SK-N-SH treated with all-trans-retinoic acid at 6 μM for 48 hours (cell line): Measurements from ENCODE around the gene ANO10.
"Not testable (repeated sequence)": the region's sequence is repeated elsewhere in the genome, so short reads cannot be mapped to it uniquely, and the experiment has no call there.

Source experiments
- ATAC-seq: fragments of 200-7000 bp; cut with Tn5 transposase; 3 replicates; pipeline ENCODE4 v1.9.1; 2020; ENCODE audit warnings: mild to moderate bottlenecking, moderate library complexity
- ARNTL ChIP-seq: fragments of 450-650 bp; formaldehyde crosslinking; IDR thresholded peaks from 2 replicates; pipeline ENCODE4 v1.5.0; 2020; ENCODE audit warnings: low read depth, mild to moderate bottlenecking, moderate library complexity, borderline replicate concordance
- BACH2 ChIP-seq: fragments of 250-450 bp; sonication (Bioruptor Pico); IDR thresholded peaks from 2 replicates; pipeline ENCODE4 v1.9.0; 2021; ENCODE audit warnings: mild to moderate bottlenecking, borderline replicate concordance
- CSDC2 ChIP-seq: fragments of 250-450 bp; sonication (Bioruptor Pico); IDR thresholded peaks from 2 replicates; pipeline ENCODE4 v1.5.0; 2020; ENCODE audit warnings: mild to moderate bottlenecking, moderate library complexity
- ISL1 ChIP-seq: fragments of 250-450 bp; sonication (Bioruptor Pico); IDR thresholded peaks from 2 replicates; pipeline ENCODE4 v2.1.2; 2022; ENCODE audit warnings: mild to moderate bottlenecking, moderate library complexity
- OSR1 ChIP-seq: fragments of 250-450 bp; sonication (Bioruptor Pico); IDR thresholded peaks from 2 replicates; pipeline ENCODE4 v1.8.0; 2022; ENCODE audit warnings: moderate library complexity, mild to moderate bottlenecking, inconsistent platforms
- PPARA ChIP-seq: fragments of 250-450 bp; sonication (Bioruptor Pico); IDR thresholded peaks from 2 replicates; pipeline ENCODE4 v1.5.0; 2020; ENCODE audit warnings: mild to moderate bottlenecking, borderline replicate concordance
- RARB ChIP-seq: fragments of 250-450 bp; sonication (Bioruptor Pico); IDR thresholded peaks from 2 replicates; pipeline ENCODE4 v1.8.0; 2021; ENCODE audit warnings: mild to moderate bottlenecking, moderate library complexity
- SNAI2 ChIP-seq: fragments of 250-450 bp; sonication (Bioruptor Pico); IDR thresholded peaks from 2 replicates; pipeline ENCODE4 v1.5.0; 2020; ENCODE audit warnings: mild to moderate bottlenecking, moderate library complexity
- ZFP3 ChIP-seq: fragments of 250-450 bp; sonication (Bioruptor Pico); IDR thresholded peaks from 2 replicates; pipeline ENCODE4 v1.5.0; 2020; ENCODE audit warnings: mild to moderate bottlenecking, moderate library complexity
- ZFP30 ChIP-seq: fragments of 450-650 bp; formaldehyde crosslinking; IDR thresholded peaks from 2 replicates; pipeline ENCODE4 v1.5.0; 2022; ENCODE audit warnings: mild to moderate bottlenecking, moderate library complexity
- ZNF565 ChIP-seq: fragments of 450-650 bp; formaldehyde crosslinking; conservative IDR thresholded peaks from 2 replicates; pipeline ENCODE4 v1.5.0; 2020; ENCODE audit warnings: low read depth, mild to moderate bottlenecking, moderate library complexity
- ZNF70 ChIP-seq: fragments of 450-650 bp; formaldehyde crosslinking; IDR thresholded peaks from 2 replicates; pipeline ENCODE4 v1.5.0; 2020; ENCODE audit warnings: mild to moderate bottlenecking, moderate library complexity
- ZNF8 ChIP-seq: fragments of 450-650 bp; formaldehyde crosslinking; IDR thresholded peaks from 2 replicates; pipeline ENCODE4 v1.5.0; 2020; ENCODE audit warnings: mild to moderate bottlenecking, moderate library complexity
- TF ChIP-seq, protein P1 (sequence below): fragments of 250-450 bp; sonication (Bioruptor Pico); IDR thresholded peaks from 2 replicates; pipeline ENCODE4 v1.8.0; 2021; ENCODE audit warnings: low read depth, mild to moderate bottlenecking, moderate library complexity, borderline replicate concordance
- TF ChIP-seq, protein P2 (sequence below): fragments of 250-450 bp; sonication (Bioruptor Pico); IDR thresholded peaks from 2 replicates; pipeline ENCODE4 v1.8.0; 2020; ENCODE audit warnings: mild to moderate bottlenecking, moderate library complexity, borderline replicate concordance
- TF ChIP-seq, protein P3 (sequence below): fragments of 250-450 bp; sonication (Bioruptor Pico); IDR thresholded peaks from 2 replicates; pipeline ENCODE4 v1.5.1; 2021; ENCODE audit warnings: mild to moderate bottlenecking, moderate library complexity

ANO10 gene

GRCh38 chr3:43582866-43583265 lies 38.9 kb downstream of the ANO10 start:
- TF ChIP-seq, protein P1, sequence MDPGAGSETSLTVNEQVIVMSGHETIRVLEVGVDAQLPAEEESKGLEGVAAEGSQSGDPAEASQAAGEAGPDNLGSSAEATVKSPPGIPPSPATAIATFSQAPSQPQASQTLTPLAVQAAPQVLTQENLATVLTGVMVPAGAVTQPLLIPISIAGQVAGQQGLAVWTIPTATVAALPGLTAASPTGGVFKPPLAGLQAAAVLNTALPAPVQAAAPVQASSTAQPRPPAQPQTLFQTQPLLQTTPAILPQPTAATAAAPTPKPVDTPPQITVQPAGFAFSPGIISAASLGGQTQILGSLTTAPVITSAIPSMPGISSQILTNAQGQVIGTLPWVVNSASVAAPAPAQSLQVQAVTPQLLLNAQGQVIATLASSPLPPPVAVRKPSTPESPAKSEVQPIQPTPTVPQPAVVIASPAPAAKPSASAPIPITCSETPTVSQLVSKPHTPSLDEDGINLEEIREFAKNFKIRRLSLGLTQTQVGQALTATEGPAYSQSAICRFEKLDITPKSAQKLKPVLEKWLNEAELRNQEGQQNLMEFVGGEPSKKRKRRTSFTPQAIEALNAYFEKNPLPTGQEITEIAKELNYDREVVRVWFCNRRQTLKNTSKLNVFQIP (CRISPR knock-in tag), result no peak
- TF ChIP-seq, protein P2, sequence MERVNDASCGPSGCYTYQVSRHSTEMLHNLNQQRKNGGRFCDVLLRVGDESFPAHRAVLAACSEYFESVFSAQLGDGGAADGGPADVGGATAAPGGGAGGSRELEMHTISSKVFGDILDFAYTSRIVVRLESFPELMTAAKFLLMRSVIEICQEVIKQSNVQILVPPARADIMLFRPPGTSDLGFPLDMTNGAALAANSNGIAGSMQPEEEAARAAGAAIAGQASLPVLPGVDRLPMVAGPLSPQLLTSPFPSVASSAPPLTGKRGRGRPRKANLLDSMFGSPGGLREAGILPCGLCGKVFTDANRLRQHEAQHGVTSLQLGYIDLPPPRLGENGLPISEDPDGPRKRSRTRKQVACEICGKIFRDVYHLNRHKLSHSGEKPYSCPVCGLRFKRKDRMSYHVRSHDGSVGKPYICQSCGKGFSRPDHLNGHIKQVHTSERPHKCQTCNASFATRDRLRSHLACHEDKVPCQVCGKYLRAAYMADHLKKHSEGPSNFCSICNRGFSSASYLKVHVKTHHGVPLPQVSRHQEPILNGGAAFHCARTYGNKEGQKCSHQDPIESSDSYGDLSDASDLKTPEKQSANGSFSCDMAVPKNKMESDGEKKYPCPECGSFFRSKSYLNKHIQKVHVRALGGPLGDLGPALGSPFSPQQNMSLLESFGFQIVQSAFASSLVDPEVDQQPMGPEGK, result no peak
- TF ChIP-seq BACH2, result no peak
- TF ChIP-seq ZFP3 (CRISPR knock-in tag), result no peak
- no peak for TF ChIP-seq ZNF565 (CRISPR knock-in tag)
- no peak for ATAC-seq

- TF ChIP-seq ZFP30 (CRISPR knock-in tag) (no peak), BACH2 (no peak), ZNF565 (CRISPR knock-in tag) (no peak), RARB (CRISPR knock-in tag) (no peak), ZNF8 (CRISPR knock-in tag) (no peak), ARNTL (CRISPR knock-in tag) (no peak), PPARA (no peak), ZFP3 (CRISPR knock-in tag) (no peak), ZNF70 (CRISPR knock-in tag) (no peak), CSDC2 (no peak)
- TF ChIP-seq, all 23 proteins: peak for 0
- no peak for ATAC-seq
These were observed 40.5 kb downstream of the ANO10 start for GRCh38 chr3:43581343-43581742.

DNA sequence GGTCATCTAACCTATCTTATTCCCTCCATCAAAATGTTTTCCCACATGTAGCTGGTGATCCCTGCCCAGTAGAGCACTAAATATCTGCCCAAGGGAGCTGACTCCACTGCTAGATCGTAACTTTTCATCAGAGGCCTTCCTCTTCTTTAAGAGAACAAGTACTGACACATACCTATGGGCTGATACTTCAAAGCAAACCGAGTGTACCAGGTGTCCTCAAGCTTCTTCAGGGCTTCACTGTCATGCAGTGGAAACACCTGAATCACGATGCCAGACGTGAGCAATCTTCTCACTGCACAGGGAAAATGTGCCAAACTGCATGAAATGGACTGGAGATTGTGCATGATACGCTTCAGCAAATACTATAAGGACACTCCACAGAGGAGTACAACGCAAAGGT lies 41.6 kb downstream of the ANO10 start:
- no peak for ATAC-seq
- no peak for TF ChIP-seq RARB (CRISPR knock-in tag)
- no peak for TF ChIP-seq PPARA
- no peak for TF ChIP-seq ZFP3 (CRISPR knock-in tag)
- no peak for TF ChIP-seq ZNF70 (CRISPR knock-in tag)
- TF ChIP-seq ISL1 (CRISPR knock-in tag), result no peak
- TF ChIP-seq ZNF8 (CRISPR knock-in tag), result no peak
- TF ChIP-seq, all 23 proteins: peak for 0

- ATAC-seq, result no peak
- TF ChIP-seq OSR1 (CRISPR knock-in tag), result no peak
- TF ChIP-seq PPARA, result no peak
- TF ChIP-seq BACH2, result no peak
- TF ChIP-seq, protein P1 (CRISPR knock-in tag), result no peak
- TF ChIP-seq ISL1 (CRISPR knock-in tag), result no peak
These were observed 48.2 kb downstream of the ANO10 start for GRCh38 chr3:43573576-43573975.

- not testable (repeated sequence) for ATAC-seq
These were observed 56.0 kb downstream of the ANO10 start for GRCh38 chr3:43565661-43566341.

DNA sequence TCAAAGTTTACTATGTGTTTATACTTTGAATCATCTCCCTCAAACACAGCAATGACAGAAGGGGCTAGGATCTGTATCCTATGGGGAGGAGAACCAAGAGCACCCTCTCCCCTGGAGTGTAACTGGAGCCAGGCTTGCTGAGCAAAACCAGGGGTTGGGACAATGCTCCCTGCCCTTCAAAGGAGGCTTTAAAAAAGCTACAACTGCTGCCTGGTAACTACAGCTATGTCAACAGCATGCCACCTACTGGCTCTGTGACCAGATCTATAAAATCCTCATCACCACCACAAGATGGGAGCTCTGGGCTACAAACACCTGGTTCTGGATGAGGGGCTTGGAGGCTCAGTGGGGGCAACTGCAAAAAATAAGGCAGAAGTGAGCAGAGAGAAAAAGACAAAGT lies 61.9 kb downstream of the ANO10 start:
- TF ChIP-seq, protein P2, result no peak
- TF ChIP-seq, protein P3, sequence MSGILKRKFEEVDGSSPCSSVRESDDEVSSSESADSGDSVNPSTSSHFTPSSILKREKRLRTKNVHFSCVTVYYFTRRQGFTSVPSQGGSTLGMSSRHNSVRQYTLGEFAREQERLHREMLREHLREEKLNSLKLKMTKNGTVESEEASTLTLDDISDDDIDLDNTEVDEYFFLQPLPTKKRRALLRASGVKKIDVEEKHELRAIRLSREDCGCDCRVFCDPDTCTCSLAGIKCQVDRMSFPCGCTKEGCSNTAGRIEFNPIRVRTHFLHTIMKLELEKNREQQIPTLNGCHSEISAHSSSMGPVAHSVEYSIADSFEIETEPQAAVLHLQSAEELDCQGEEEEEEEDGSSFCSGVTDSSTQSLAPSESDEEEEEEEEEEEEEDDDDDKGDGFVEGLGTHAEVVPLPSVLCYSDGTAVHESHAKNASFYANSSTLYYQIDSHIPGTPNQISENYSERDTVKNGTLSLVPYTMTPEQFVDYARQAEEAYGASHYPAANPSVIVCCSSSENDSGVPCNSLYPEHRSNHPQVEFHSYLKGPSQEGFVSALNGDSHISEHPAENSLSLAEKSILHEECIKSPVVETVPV (CRISPR knock-in tag), result no peak
- TF ChIP-seq SNAI2 (CRISPR knock-in tag) (no peak), ZNF565 (CRISPR knock-in tag) (no peak)
- no peak for ATAC-seq
